ENCODE data around the gene APC2.

APC2 gene, protein sequence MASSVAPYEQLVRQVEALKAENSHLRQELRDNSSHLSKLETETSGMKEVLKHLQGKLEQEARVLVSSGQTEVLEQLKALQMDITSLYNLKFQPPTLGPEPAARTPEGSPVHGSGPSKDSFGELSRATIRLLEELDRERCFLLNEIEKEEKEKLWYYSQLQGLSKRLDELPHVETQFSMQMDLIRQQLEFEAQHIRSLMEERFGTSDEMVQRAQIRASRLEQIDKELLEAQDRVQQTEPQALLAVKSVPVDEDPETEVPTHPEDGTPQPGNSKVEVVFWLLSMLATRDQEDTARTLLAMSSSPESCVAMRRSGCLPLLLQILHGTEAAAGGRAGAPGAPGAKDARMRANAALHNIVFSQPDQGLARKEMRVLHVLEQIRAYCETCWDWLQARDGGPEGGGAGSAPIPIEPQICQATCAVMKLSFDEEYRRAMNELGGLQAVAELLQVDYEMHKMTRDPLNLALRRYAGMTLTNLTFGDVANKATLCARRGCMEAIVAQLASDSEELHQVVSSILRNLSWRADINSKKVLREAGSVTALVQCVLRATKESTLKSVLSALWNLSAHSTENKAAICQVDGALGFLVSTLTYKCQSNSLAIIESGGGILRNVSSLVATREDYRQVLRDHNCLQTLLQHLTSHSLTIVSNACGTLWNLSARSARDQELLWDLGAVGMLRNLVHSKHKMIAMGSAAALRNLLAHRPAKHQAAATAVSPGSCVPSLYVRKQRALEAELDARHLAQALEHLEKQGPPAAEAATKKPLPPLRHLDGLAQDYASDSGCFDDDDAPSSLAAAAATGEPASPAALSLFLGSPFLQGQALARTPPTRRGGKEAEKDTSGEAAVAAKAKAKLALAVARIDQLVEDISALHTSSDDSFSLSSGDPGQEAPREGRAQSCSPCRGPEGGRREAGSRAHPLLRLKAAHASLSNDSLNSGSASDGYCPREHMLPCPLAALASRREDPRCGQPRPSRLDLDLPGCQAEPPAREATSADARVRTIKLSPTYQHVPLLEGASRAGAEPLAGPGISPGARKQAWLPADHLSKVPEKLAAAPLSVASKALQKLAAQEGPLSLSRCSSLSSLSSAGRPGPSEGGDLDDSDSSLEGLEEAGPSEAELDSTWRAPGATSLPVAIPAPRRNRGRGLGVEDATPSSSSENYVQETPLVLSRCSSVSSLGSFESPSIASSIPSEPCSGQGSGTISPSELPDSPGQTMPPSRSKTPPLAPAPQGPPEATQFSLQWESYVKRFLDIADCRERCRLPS (N-terminal part only)

GRCh38 chr19:1449467-1450442, at the start of gene APC2:
APC2 (plus strand) TSS chr19:1450121; CDS start chr19:1453002, 2,881 bp downstream.
- no peak for DNase-seq

GRCh38 chr19:1400281-1401137, 49.4 kb upstream of the APC2 start:
- no peak for DNase-seq

GRCh38 chr19:1401138-1401888, 48.6 kb upstream of the APC2 start, which contains the start of gene GAMT:
GAMT (minus strand) TSS chr19:1401542; CDS start chr19:1401476, 66 bp downstream.
- no peak for DNase-seq

GRCh38 chr19:1401889-1402217, 48.1 kb upstream of the APC2 start:
- DNase-seq: no peak

DNA sequence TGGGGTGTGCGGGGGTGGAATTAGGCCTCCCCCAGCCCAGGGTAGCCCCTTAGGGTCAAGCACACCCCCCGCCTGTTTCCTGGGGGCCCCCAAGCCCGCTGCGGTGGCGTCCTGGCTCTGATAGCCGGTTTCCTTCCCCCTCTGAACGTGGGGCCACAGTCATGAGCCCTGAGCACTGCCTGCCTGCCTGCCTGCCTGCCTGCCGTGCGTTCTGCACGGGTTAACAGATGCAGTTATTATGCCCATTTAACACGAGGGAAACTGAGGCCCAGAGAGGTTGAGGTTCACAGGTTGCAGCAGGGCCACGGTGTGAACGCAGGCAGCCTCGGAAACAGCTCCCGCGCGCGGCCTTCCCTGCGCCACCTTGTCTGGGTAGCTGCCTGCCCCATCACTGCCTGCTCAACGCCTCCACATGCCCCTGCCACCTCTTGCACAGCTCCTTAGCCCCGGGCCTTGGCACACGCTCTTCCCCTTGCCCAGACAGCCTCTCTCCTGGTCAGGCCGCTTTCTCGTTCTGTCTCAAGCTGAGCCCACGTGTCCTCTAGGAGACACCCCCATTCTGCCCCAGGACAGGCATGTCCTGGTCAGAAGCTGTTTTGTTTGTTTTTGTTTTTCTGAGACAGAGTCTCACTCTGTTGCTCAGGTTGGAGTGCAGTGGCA, 47.4 kb upstream of the APC2 start:
- DNase-seq: no peak

- DNase-seq: peak; percentile 98
These were observed 43.0 kb upstream of the APC2 start for GRCh38 chr19:1406774-1407527.

DNA sequence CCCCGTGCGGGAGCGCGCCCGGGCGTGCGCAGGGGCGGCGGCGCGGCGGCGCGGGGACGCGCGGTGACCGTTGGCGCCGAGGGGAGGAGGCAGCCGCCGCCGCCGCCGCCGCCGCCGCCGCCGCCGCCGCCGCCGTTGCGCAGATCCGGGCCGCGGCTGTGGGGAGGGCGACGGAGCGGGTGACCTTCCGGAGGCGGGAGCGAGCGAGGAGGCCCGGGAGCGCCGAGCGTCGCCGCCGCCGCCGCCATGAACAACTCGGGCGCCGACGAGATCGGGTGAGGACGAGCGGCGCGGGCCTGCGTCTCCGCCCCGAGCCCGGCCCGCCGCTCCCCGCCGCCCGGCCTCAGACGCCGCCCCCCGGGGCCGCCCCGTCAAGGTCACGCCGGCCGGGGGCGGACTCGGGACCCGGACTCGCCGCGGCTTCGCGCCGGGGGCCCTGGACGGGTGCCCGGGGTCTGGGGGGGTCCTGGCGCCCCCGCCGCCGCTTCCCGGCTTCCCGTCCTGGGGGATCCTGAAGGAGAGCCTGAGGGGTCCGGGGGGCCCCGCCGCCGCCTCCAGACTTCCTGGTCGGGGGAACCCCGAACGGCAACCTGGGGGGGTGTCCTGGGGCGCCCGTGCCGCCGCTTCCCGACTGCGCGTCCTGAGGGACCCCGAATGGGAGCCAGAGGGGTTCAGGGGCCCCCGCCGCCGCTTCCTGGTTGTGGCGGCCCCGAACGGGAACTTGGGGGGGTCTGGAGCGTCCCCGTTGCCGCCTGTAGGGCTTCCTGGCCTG, 42.2 kb upstream of the APC2 start, which contains the start of gene DAZAP1:
TSS of gene DAZAP1 (plus strand) at position 59 of the 772 bp plus-strand sequence. CDS start at position 247, 188 bp downstream.
- DNase-seq: no peak

- no peak for DNase-seq
These were observed 41.4 kb upstream of the APC2 start for GRCh38 chr19:1408300-1409203.

GRCh38 chr19:1409204-1410005, 40.5 kb upstream of the APC2 start:
- no peak for DNase-seq

DNA sequence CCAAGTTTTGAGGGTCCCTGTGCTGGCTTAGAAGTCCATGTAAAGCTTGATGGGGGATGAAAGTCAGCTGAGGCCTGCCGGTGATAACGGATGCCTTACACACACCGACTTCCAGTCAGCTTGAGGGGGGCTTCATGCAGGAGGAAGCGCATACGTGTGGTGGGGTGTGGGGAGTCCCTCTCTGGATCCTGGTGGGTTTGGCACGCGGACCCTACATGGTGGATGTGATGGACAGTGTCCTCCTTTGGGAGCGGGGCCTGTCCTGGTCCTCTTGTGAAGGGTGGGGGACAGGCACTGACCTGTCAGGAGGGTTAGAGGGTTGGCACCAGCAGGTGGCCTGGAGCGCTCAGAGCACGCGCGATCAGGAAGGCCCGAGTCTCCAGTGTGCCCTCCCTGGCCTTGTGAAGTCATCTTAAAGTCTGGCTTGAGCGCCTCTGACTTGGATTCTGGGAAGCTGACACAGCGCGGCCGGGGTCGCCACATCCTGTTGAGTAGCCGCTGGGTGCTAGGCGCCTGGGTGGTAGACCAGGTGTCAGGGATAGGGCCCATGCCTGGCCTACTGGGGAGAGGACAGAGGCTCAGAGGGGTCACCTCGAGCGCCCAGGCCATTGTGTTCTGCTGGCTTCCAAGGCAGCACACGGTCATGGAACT, 39.7 kb upstream of the APC2 start:
- no peak for DNase-seq

- no peak for DNase-seq
These were observed 39.1 kb upstream of the APC2 start for GRCh38 chr19:1410789-1411188.

DNA sequence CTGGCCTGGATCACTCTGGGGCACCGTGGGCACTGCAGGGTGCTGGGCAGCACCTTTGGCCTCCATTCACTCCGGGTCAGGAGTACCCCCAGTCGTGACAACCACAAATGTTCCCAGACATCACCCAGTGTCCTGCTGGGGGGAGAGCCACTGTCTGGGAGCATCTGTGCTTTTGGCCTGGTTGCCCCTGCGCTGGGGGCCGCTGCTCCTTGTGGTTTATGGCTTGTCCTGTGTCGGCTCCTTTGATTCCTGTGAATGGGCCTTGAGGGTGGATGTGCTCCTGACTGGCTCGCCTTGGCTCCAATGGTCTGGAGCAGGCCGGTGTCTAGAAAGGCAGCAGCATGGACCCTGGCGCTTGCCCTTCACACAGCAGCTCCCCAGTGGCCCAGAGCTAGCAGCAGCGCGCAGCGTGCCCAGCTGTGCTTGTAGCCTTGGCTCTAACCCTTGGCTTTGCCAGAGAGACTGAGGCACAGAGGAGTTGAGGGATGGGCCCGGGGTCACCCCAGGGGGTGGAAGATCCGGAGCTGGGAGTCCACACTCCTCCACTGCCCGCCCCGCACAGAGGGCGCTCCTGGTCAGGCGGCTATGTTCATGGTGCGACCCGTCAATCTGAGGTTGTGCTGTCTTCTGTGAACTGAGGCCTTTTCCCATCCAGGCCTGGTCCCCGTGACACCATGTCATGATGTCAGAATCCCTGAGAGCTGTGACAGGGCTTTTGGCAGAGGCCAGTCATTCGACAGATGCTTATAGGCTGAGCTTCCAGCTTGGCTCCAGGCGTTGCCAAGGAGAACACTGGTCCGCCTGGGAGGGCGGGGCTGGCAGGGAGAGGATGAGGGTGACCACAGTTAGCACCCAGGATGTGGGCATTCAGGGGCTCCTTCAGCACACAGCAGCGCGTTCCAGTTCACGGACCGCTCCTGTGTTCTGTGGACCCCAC, 38.4 kb upstream of the APC2 start:
- DNase-seq: no peak

DNA sequence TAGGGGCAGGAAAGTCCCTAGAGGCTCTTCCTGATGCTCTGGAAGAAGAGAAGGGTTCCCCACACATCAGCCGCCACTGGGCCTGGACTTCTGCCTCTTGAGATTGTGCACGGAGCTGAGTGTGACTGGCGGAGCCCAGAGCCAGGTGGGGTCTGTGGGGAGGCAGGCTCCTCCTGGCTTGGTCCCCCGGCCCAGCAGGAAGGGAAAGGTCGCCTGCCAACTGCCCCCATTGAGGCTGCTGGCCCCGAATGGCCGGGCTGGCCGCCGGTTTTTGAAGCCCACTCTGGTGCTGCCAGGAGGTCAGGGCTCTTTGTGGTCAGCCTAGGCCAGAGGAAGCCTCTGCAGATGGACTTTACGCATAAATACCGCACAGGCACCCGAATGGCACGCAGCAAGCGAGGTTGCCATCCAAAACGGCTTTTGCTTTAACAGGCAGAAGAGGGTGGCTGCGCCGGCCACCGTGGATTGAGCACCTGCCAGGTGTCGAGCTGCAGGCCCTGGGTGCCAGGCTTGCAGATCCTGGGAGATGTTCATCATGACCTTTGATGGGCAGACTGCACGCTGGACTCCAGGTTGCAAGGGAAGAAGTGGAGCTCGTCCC, 37.5 kb upstream of the APC2 start:
- DNase-seq: no peak
